GM12801 (cell line): ENCODE data around the gene GRID1.

ENCODE experiments used
- CTCF ChIP-seq: IDR thresholded peaks from one replicate; pipeline ENCODE4 v1.5.1; 2011; ENCODE audit warnings: control low read depth; ENCODE audit not compliant: insufficient read length; ENCODE audit errors: extremely low read depth

GRID1 gene

GRCh38 chr10:86286236-86287109 is 80.1 kb downstream of the GRID1 start:
- TF ChIP-seq CTCF = no peak

GRCh38 chr10:86285136-86285790 is 81.3 kb downstream of the GRID1 start:
- TF ChIP-seq CTCF = no peak

GRCh38 chr10:86284355-86285105 is 82.1 kb downstream of the GRID1 start:
- TF ChIP-seq CTCF = no peak

- TF ChIP-seq CTCF = no peak
Observed at GRCh38 chr10:86283466-86284287, 82.9 kb downstream of the GRID1 start.

GRCh38 chr10:86282664-86283465 is 83.7 kb downstream of the GRID1 start:
- TF ChIP-seq CTCF = no peak

GRCh38 chr10:86281396-86281795 is 85.2 kb downstream of the GRID1 start:
- TF ChIP-seq CTCF = no peak
